NCI-H2227 (cell line): Measurements from ENCODE around the gene SLC25A15.

Source experiments
- DNase-seq: peaks from one replicate; lab custom pipeline; 2025; ENCODE audit not compliant: unreplicated experiment; lab: John Stamatoyannopoulos, UW

Gene SLC25A15

DNA sequence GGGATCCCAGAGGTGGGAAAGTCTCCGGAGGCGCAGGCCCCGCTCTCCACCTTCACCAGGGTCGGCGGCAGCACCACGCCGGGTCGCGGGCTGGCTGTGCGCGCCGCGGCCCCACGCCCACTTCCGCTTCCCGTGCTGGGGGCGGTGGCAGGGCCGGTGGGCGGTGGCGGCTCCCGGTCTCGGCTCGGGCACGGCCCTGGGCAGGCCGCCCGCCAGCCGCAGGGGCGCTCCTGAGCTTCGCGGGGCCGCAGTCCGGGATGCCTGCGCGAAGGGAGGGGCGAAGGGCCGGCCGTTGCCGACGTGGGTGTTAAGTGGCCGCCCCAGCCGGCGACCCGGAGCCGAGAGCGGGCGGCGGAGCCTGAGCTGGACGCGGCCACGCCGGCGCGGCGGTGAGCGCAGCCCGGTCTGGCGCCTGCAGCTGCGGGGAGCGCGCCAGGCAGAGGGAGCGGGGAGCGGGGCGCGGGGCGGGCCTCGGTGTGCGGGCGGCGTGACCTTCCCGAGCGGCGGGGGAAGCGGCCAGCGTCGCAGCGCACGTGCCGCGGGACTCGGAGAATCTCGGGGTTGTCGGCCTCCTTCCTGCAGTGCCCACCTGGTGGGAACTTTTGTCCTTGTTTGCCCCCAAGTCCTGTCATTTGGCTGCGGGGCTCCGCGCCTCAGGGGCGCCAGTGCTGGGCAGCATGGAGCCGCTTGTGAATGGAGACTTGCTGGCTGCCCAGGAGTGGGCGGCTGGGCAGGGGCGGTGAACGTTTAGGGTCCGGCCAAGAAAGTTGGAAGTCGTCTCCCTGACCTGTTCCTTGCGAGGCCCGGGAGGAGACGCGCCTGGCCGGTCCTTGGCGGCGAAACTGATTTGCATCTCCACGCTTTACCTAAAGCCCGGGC is at the start of gene SLC25A15:
SLC25A15 (plus strand) TSS at position 337 of the 879 bp plus-strand sequence. CDS start 3,616 bp downstream, outside the sequence.
- peak; percentile 80 for DNase-seq

DNA sequence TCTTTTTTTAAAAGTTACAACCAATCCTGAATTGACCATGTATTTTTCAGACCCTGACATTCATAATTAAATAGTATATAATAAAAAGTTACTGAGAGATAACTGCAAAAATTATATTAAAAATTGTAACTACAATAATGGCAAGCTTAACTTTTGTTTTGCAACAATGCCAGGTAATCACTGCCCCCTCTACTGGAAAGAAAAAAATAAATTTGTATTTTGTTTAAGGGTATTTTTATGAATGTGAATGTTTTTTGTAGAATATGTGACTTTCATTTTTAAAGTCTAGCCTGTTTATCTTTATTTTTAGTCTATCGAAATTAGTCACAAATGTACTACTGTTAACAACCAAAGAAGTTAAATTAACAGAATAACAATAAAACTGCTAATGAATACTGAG is 40.1 kb upstream of the SLC25A15 start:
- no peak for DNase-seq

DNA sequence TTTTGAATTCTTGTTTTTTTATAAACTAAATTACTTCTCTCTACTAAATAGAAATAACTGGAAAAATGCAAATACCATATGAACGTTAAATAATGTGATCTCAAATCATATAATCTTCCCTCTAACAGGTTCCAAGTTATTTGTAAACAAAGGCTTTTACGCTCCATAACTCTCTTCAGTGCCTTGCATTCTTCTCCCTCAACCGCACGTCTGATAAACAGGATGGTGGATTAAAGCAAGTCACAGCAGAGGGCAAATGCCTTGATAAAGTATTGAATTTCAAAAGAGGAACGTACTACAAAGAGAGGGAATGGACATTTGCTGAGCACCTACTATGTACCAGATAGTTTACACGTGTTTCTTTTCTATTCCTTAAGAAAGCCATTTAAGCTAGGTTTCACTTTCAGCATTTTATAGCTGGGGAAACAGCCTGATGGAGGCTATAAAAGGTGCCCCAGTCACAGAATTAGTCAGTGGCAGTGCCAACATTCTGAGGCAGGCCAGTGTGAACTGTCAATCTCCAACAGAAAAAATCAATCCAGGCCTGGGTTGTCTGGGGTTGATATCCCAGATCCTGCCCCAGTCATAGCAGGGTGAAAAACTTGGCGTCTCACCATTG is 34.2 kb upstream of the SLC25A15 start:
- no peak for DNase-seq

DNA sequence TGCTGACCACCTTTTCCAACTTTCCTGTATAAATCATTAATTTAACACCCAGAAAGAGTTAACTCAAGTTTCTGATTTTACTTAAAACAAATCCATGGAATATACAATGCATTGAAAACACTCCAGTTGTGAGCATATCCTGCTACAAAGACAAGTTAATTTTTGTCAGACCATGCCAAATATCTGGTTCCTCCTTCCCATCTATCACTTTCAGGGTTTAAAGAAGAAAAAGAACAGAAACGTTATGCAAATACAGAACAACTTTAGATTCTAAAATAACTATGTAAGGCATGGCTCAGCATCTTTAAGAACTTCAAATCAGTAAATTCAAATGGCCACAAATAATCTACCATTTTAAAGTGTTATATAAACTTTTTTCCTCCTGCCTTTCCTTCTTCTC is 33.4 kb upstream of the SLC25A15 start:
- DNase-seq, result no peak

DNA sequence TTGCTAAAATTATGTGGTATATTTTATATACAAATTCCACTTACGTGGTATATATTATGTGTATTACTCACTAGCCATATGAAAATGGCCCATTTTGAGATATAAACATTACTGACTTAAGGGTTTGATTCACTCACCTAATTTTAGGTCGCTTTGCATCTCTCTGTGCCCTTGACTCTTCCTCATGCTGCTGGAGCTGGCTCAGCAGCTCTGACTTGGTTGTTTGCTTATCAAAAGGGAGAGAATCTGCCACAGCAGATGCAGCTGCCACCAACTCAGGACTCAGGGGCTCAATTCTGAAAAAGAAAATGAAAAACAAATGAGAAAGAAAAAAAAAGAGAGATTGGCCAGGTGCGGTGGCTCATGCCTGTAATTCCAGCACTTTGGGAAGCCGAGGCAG is 30.6 kb upstream of the SLC25A15 start:
- no peak for DNase-seq

DNA sequence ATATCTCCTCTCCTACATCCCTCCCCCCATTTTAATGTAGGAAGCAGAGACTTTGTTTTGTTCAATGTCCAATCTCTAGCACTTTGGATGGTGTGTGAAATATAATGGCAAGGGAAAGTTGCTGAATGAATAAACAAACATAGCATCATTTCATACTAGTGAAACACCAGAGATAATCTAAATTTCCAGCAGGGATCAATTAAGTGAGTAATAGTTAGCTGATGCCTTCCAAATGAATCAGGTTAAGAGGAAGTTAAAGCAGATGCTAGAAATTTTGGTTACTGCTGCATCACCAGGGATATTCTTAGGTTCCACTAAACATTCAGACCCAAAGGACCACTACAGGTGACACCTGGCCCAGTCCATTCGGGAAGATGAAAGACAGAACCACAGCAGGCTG is 26.6 kb upstream of the SLC25A15 start:
- no peak for DNase-seq

DNA sequence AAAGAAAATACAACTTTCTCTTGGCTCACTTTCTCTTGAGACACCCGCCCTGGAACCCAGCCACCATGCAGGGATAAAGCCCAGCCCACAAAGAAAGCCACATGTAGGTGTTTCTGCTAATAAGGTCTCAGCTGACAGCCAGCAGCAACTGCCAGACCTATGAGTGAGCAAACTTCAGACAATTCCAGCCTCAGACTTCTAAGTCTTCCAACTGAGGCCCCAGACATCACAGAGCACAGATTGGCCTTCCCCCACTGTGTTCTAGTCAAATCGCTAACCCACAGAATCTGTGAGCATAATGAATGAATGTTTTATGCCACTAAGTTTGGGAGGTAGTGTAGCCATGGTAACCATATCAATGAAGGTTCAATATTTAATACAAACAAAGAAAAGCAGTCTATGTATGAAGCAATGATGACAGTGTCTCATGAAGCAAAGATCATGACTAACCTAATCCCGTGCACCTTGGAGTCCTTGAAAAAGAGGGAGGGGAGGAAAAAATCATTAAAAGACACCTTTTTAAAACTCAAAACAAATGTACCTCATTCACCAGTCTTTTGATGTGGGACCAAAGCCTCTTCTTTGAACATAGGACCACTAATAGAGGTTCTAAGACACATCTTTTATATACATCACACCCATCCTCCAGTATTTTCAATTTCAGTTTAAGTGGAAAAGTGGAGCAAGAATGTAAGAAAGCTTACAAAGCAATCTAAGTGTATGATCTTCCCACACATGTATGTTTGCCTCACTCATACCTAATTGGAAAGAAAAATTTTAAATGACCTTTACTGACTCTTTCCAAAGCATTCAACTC is 24.6 kb upstream of the SLC25A15 start:
- no peak for DNase-seq

DNA sequence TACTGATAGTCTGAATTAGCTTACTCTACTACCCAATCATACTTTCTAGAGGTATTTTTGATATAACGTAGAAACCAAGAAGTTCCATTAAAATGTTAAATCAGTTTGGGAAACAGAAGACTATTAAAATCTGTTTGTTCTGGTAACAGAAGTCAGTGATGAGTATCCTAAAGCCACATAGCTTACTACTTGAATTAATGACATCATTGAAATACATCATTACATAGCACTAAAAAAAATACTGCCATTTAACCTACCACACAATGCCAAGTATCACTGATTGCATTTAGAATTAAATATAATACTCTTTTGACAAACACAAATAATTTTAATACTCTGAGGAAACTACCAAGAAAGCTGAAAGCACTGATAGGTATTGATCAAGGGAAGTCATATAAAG is 23.8 kb upstream of the SLC25A15 start:
- no peak for DNase-seq

DNA sequence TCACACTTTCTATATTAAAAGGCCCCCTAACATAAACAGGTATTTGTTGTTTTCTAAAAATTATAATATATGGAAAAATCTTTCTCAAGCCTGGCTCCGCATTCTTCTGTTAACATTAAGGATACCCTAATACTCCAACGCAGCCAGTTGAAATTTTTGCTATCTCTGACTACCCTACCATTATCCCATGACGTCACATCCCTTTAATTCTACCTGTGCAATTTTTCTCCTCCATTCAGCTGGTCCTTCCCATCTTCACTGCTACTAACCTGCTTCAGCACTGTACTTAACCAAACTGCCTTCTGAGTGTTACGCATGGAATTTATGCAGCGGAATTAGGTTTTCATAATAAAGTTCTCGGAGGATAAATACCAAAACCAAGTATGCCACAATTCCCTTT is 19.4 kb upstream of the SLC25A15 start:
- DNase-seq, result no peak

DNA sequence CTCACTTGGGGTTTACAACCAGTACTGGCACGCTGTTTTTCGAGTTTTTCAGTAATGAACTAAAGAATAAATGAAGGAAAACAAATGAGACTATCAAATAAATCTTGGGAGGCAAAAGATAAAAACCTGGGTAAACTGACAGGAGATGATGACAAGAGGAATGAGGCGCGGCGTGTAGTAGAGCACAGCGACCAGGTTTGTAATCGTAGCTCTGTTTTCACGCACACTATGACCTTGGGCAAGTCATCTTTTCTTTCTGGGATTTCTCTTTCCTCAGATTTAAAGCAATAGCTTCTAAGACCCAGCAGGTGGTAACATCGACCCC is 18.8 kb upstream of the SLC25A15 start:
- DNase-seq, result no peak

DNA sequence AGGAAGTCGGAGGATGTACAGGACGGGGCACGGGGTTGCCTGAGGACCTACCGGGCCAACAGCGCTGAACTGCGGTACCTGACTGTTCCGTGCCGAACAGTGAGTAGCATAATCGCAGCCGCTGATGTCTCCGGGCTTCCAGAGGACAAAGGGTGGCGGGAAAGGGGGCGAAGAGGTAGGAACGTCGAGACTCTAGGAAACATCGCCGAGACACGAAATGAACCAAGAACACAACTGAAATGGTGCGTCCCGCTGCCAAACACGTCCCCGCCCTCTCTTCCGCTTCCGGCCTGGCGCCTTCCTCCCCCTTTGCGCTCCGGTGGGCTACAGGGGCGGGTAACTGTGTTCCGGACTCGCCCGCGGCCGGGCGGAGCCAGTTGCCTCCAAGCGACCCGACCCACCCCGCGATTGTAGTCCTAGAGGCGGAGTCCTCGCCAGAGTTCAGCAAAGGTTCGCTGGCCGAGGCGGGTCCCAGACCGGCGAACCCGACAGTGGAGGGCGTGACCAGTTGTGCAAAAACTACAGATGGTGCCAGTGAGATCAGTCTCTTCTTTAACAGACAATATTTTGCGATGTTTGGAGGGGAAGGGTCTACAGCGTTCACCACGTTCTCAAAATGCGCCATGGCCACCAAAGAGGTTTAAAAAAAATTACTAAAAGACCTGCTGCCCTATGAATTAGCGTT is 18.3 kb upstream of the SLC25A15 start, which contains the start of gene MRPS31:
MRPS31 (minus strand) TSS at position 257 of the 685 bp plus-strand sequence; CDS start at position 203, 54 bp downstream.
- DNase-seq, result peak; percentile 91

DNA sequence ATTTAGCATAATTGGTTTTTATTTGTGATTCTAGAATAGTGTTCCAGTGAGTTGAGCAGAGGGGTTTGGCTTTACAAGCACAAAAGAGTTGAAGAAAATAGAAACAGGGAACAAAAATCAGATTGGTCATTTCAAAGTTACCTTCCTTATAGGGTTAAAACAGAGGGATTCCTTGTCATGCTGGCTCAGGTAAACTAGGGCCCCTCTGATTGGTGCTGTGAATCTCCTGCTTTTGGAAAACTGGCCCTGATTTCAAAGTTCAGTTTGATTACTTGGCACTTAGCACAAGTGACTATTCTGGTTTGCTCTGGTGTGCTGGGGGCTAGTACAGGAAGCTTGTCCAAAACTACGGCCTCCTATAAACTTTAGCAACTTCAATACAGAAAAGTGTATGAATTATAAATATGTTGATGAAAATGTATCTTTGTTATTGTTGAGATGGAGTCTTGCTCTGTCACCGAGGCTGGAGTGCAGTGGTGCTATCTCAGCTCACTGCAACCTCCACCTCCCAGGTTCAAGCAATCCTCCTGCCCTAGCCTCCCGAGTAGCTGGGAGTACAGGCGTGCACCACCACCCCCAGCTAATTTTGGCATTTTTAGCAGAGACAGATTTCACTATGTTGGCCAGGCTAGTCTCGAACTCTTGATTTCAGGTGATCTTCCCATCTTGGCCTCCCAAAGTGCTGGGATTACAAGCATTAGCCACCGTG is 16.5 kb upstream of the SLC25A15 start:
- no peak for DNase-seq

DNA sequence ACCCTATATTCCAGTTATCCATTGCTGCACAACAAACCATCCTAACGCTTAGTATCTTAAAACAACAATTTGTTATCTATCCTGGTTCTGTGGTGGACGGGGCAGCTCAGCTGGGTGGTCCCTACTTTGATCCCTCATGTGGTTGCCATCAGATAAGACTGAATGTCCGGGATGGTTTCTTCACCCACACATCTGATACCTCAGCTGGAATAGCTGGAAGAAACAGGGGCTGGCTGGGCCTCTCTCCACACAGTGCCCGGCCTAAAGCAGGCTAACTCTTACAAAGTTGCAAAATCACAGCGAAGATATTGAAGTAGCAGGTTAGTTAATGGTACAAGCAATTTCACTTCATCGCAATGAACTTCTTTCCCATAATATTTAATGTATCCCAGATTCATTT is 14.7 kb upstream of the SLC25A15 start:
- no peak for DNase-seq

DNA sequence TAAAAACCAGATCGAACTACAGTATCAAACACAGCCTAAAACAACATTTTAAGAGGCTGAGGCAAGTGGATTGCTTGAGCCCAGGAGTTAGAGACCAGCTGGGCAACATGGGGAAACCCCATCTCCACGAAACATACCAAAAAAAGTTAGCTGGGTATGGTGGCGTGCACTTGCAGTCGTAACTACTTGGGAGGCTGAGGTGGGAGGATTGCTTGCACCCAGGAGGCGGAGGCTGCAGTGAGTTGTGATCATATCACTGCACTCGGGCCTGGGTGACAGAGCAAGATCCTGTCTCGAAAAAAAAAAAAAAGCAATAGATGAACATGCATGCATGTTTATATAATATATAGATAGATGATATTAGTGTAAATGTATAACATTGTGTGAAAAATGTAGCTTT is 13.2 kb upstream of the SLC25A15 start:
- no peak for DNase-seq

DNA sequence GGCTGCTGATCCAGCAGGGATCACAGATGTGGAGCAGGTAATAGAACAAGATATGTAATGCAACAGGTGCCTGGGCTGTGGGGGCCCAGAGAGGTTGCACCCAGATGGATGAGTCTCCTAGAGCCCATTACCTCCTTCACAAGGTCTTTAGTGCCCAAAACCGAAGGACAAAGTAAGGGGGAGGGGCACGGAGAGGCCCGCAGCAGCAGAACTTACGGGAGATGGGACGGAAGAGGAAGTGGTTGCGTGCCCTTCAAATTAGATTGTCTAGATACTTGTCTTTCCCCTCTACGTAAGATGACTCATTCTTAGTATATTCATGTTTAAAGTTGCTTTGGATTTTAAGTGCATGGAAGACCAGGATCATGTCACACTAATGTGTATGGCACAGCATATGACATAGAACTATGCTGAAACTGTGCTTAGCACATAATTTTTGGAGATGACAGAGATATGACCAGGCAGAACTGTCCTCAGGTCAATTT is 12.7 kb upstream of the SLC25A15 start:
- DNase-seq, result no peak

DNA sequence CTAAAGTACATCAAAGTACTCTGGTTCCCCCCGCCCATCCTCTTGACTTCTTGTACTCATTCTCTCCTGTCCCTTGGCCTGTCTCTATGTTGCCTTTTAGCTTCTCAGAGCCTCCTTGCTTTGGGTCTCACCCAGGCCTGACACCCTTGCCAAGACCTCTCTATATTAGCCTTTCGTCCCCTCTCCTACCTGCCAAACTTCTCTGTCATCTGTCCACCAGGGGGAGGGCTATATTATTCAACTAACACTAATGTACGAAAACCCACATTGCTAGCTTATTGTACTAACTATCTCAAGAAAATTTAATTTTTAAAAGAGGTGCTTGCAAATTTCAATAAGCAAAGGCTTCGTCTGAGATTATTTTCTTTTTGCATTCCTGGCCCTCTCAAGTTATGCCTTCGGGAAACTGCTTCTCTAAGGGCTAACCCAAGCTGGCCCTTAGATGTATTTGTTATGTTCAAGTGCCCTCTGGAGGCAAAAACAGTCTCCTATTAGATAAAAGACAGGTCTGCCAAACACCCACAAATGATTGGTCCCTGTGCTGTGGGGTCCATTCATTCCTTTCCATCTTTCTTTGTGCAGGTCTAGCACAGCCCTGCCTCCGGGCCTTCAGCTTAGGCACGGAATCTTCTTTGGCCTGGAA is 12.1 kb upstream of the SLC25A15 start:
- DNase-seq, result peak; percentile 51

DNA sequence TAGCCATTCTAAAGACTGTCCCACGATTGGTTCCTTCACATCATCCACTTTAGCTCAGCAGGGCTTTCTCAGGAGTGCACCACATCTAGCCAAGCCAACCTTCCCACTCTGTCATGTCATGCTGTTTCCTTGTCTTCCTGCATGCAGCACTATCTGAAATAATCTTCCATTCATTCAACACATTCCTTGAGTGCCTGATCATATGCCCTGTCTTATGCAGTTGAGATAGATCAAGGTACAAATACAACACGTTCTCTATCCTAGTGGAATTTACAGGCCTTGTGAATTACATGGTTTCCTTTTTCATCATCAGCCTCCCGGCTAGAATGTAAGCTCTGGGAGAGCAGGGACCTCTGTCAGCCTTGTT is 11.6 kb upstream of the SLC25A15 start:
- DNase-seq, result no peak

DNA sequence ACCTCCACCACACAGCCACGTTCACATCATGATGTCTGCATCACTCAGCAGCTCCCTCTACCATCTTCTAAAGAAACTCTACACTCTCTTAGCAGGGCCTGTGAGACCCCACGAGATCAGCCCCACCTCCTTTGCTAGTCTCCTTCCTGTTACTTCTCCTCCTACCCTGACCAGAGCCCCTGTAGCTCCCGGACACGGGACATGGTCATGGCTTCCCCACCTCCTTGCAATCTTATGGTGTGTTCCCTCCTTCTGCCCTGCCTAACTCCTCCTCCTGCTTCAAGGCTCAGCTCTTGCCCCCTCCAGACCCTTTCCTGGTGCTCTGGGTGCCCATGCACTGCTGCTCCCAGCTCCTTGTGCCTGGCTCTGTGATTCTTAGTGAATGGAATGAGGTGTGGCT is 10.4 kb upstream of the SLC25A15 start:
- DNase-seq, result no peak

DNA sequence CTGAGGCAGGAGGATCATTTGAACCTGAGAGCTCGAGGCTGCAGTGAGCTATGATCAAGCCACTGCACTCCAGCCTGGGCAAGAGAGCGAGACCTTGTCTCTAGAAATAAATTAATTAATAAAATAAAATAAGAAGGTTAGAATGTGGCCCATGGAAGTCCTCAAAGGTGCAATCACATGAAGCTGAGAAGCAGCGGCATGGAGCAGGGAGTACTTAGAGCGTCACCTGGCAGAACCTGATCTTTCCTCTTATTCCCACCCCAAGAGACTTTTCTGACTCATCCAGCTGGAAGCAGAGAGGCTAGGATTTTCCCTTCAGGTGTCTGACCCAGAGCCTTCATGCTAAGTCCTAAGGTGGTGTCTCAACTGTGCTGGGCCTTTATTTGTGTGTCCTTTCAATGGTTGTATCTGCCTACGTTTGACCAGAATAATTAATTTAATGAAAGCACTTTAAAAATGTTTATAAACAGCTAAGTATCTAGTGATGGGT is 9.6 kb upstream of the SLC25A15 start:
- no peak for DNase-seq
